Osteoblast (primary cell): ENCODE data around the gene CPNE8. TPM values are rescaled to one million over a fixed set of nuclear protein-coding genes. Genes with fewer than 3 reads are reported as not detected.

Experiments used
- DNase-seq: peaks from one replicate; pipeline ENCODE4 v3.0.0; 2011; ENCODE audit warnings: low spot score, mixed read lengths; ENCODE audit not compliant: insufficient read length; ENCODE audit errors: missing footprints
- H2AFZ ChIP-seq: 2 replicates; pipeline ENCODE4 v1.6.0; 2011; ENCODE audit warnings: mild to moderate bottlenecking, low read length
- H3K27ac ChIP-seq: 2 replicates; pipeline ENCODE4 v1.5.1; 2011; ENCODE audit warnings: mild to moderate bottlenecking, low read depth, low read length, moderate library complexity
- H3K27me3 ChIP-seq: 2 replicates; pipeline ENCODE4 v1.6.0; 2012; ENCODE audit warnings: mild to moderate bottlenecking, control low read depth, inconsistent platforms, low read length, moderate library complexity; ENCODE audit not compliant: insufficient read depth
- H3K36me3 ChIP-seq: 2 replicates; pipeline ENCODE4 v1.5.1; 2011; ENCODE audit warnings: mild to moderate bottlenecking, low read length, control low read depth, moderate library complexity; ENCODE audit not compliant: insufficient read depth
- H3K4me1 ChIP-seq: 2 replicates; pipeline ENCODE4 v1.5.1; 2011; ENCODE audit warnings: mild to moderate bottlenecking, low read length, control low read depth, moderate library complexity; ENCODE audit not compliant: insufficient read depth
- H3K4me2 ChIP-seq: 2 replicates; pipeline ENCODE4 v1.6.0; 2011; ENCODE audit warnings: mild to moderate bottlenecking, low read length; ENCODE audit not compliant: insufficient read depth
- H3K4me3 ChIP-seq: fragments of 200-600 bp; sonication (generic); 3 replicates; pipeline ENCODE4 v1.5.1; 2012; ENCODE audit warnings: mild to moderate bottlenecking, low read length, inconsistent platforms; ENCODE audit not compliant: insufficient read depth
- H3K79me2 ChIP-seq: 2 replicates; pipeline ENCODE4 v1.6.0; 2012; ENCODE audit warnings: mild to moderate bottlenecking, low read length, control low read depth, inconsistent platforms; ENCODE audit not compliant: insufficient read depth
- H3K9me3 ChIP-seq: 2 replicates; pipeline ENCODE4 v1.5.1; 2011; ENCODE audit warnings: low read depth, low read length, control low read depth
- H4K20me1 ChIP-seq: 2 replicates; pipeline ENCODE4 v1.6.0; 2012; ENCODE audit warnings: mild to moderate bottlenecking, low read length, control low read depth; ENCODE audit not compliant: insufficient read depth
- total RNA-seq: library from RNA; depleted of rRNA; stranded (reverse); fragments of >200 nt; gene quantifications from 2 replicates; pipeline ENCODE4 v1.2.3, GENCODE V29; 2012
- TF ChIP-seq, protein P1 (sequence below): IDR thresholded peaks from 2 replicates; pipeline ENCODE4 v1.5.1; 2011; ENCODE audit warnings: mild to moderate bottlenecking, low read depth, low read length, moderate library complexity; ENCODE audit errors: extremely low read depth

Gene CPNE8
- total RNA-seq, 1 donor: 20.6 TPM

DNA sequence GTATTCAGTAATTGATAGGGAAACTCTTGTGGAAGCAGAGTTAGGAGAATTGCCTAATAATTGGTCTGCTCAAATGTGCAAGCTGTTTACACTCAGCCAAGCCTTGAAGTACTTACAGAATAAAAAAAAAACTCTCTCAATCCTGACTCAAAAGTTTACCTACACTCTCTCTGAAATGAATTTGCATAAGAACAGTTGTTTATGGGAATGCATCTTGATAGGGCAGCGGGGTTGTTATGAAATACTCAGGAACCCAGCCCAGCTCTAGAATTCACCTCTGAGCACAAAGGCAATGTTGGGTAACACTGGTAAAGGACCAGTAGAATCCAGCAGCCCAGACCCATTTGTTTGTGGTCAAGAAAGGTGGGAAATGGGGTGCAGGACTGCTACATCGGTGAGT is 267.0 kb downstream of the CPNE8 start:
- Histone ChIP-seq H3K9me3 (no peaks in the 10 kb centered on the region), H3K4me2 (no peak overlapping the region), H3K79me2 (no peaks in the 10 kb centered on the region), H3K4me3 (no peak overlapping the region), H3K27me3 (no peaks in the 10 kb centered on the region), H3K27ac (no peak overlapping the region), H4K20me1 (no peaks in the 10 kb centered on the region), H3K4me1 (no peaks in the 10 kb centered on the region), H2AFZ (no peak overlapping the region), H3K36me3 (no peaks in the 10 kb centered on the region)
- no peak for DNase-seq
- TF ChIP-seq, protein P1, sequence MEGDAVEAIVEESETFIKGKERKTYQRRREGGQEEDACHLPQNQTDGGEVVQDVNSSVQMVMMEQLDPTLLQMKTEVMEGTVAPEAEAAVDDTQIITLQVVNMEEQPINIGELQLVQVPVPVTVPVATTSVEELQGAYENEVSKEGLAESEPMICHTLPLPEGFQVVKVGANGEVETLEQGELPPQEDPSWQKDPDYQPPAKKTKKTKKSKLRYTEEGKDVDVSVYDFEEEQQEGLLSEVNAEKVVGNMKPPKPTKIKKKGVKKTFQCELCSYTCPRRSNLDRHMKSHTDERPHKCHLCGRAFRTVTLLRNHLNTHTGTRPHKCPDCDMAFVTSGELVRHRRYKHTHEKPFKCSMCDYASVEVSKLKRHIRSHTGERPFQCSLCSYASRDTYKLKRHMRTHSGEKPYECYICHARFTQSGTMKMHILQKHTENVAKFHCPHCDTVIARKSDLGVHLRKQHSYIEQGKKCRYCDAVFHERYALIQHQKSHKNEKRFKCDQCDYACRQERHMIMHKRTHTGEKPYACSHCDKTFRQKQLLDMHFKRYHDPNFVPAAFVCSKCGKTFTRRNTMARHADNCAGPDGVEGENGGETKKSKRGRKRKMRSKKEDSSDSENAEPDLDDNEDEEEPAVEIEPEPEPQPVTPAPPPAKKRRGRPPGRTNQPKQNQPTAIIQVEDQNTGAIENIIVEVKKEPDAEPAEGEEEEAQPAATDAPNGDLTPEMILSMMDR: no peak

DNA sequence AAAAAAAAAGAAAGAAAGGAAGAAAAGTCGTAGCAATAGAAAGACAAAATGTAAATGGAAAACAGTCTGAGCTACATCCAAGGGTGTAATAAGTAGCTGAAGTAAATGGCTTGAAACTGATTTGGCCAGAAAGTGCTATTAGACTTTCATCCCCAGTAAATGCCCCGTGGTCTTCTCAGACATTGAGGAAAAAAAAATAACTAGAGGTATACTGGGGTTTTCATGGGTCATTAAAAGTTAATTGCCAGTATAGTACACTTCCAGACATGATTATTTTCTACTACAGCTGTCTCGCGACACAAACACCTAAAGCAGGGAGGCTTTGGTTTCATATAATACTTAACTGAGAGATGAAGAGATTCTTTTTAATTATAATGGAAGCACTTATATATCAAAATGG is 271.9 kb downstream of the CPNE8 start:
- Histone ChIP-seq H2AFZ (no peak overlapping the region), H3K4me1 (no peaks in the 10 kb centered on the region), H3K27ac (no peak overlapping the region), H3K4me3 (no peak overlapping the region), H3K4me2 (no peak overlapping the region), H3K36me3 (no peaks in the 10 kb centered on the region), H3K79me2 (no peaks in the 10 kb centered on the region), H3K9me3 (no peaks in the 10 kb centered on the region), H3K27me3 (no peaks in the 10 kb centered on the region), H4K20me1 (no peaks in the 10 kb centered on the region)
- TF ChIP-seq, protein P1: no peak
- no peak for DNase-seq

DNA sequence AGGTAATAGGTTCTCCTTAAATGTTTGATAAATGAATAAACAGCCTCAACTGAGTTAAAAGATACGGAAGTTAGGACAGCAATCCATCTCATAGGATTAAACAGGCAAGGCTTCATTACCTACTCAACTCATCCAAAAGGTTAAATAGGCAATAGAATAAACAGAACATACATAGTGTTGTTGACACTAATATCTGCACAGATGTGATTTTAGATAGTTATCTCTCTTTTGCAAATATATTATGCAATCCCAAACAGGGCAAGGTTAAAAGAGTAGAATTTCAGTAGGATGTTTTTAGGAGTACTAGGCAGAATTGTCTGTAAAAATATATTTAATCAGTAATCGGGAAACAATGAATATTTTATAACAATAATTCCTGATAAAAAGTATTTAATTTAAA is 276.3 kb downstream of the CPNE8 start:
- TF ChIP-seq, protein P1: no peak
- no peaks in the 10 kb centered on the region for H4K20me1 ChIP-seq
- no peak overlapping the region for H2AFZ ChIP-seq
- DNase-seq: no peak
- no peaks in the 10 kb centered on the region for H3K27me3 ChIP-seq
- H3K36me3 ChIP-seq: no peaks in the 10 kb centered on the region
- H3K9me3 ChIP-seq: no peaks in the 10 kb centered on the region
- H3K27ac ChIP-seq: no peak overlapping the region
- no peak overlapping the region for H3K4me3 ChIP-seq
- H3K4me2 ChIP-seq: no peak overlapping the region
- no peaks in the 10 kb centered on the region for H3K79me2 ChIP-seq
- no peaks in the 10 kb centered on the region for H3K4me1 ChIP-seq

DNA sequence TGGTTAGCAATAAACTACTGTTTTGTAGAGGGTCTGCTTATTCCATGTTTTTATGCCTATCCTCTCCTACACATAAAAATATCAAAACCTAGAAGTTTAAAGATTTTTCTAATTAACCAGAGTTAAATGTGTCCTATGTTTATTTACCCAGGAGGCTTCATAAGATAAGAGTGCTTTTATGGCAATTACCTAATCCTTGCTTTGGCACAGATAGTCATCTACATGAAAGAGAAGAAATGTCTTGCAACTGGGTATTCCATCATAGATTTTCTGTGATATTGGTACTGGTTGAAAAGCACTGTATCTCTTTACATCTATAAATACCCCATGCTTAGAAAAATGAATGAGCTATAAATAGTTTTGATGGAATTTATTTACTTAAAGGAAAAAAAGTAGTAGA is 277.1 kb downstream of the CPNE8 start:
- DNase-seq: no peak
- TF ChIP-seq, protein P1: no peak
- Histone ChIP-seq H4K20me1 (no peaks in the 10 kb centered on the region), H3K36me3 (no peaks in the 10 kb centered on the region), H3K4me3 (no peak overlapping the region), H3K27ac (no peak overlapping the region), H3K27me3 (no peaks in the 10 kb centered on the region), H2AFZ (no peak overlapping the region), H3K4me1 (no peaks in the 10 kb centered on the region), H3K9me3 (no peaks in the 10 kb centered on the region), H3K79me2 (no peaks in the 10 kb centered on the region), H3K4me2 (no peak overlapping the region)
